Endodermal cell (in vitro differentiated cells): ENCODE data around the gene CERS6. TPM values are rescaled to one million over a fixed set of nuclear protein-coding genes. Genes with fewer than 3 reads are reported as not detected.

Experiments used
- DNase-seq: peaks from one replicate; pipeline ENCODE4 v3.0.0-alpha.2; 2017
- H3K27ac ChIP-seq: 2 replicates; pipeline ENCODE4 v1.5.1; 2013; ENCODE audit warnings: mild to moderate bottlenecking, low read depth, low read length, moderate library complexity
- H3K27me3 ChIP-seq: 2 replicates; pipeline ENCODE4 v1.6.1; 2013; ENCODE audit warnings: mild to moderate bottlenecking, low read length, moderate library complexity; ENCODE audit not compliant: insufficient read depth, control insufficient read depth, poor library complexity, severe bottlenecking
- H3K36me3 ChIP-seq: 2 replicates; pipeline ENCODE4 v1.7.0; 2013; ENCODE audit warnings: mild to moderate bottlenecking, low read length, moderate library complexity; ENCODE audit not compliant: control insufficient read depth, insufficient read depth
- H3K4me1 ChIP-seq: one replicate; pipeline ENCODE4 v1.7.0; 2013; ENCODE audit warnings: low read length; ENCODE audit not compliant: control insufficient read depth, insufficient read depth
- H3K4me3 ChIP-seq: 2 replicates; pipeline ENCODE4 v1.5.1; 2013; ENCODE audit warnings: mild to moderate bottlenecking, low read length, moderate library complexity
- H3K9ac ChIP-seq: 2 replicates; pipeline ENCODE4 v1.6.1; 2013; ENCODE audit warnings: mild to moderate bottlenecking, low read length, moderate library complexity; ENCODE audit not compliant: poor library complexity, severe bottlenecking; ENCODE audit errors: extremely low read depth
- H3K9me3 ChIP-seq: 2 replicates; pipeline ENCODE4 v1.6.1; 2013; ENCODE audit warnings: mild to moderate bottlenecking, low read length, moderate library complexity; ENCODE audit not compliant: control insufficient read depth
- H3K27ac Mint-ChIP-seq: 2 replicates; pipeline ENCODE4 v1.8.0; 2020; ENCODE audit warnings: mixed read lengths
- H3K27me3 Mint-ChIP-seq: 2 replicates; pipeline ENCODE4 v1.8.0; 2021; ENCODE audit warnings: mild to moderate bottlenecking, mixed read lengths; ENCODE audit not compliant: insufficient read depth
- H3K36me3 Mint-ChIP-seq: 2 replicates; pipeline ENCODE4 v1.8.0; 2020; ENCODE audit warnings: low read depth, mixed read lengths
- H3K4me1 Mint-ChIP-seq: 2 replicates; pipeline ENCODE4 v1.8.0; 2020; ENCODE audit warnings: mixed read lengths
- H3K4me3 Mint-ChIP-seq: 2 replicates; pipeline ENCODE4 v1.8.0; 2020; ENCODE audit warnings: mild to moderate bottlenecking, moderate library complexity, mixed read lengths
- H3K9me3 Mint-ChIP-seq: 2 replicates; pipeline ENCODE4 v1.8.0; 2020; ENCODE audit warnings: mild to moderate bottlenecking, mixed read lengths
- WGBS, 2 experiments: methylation state at CpG; one replicate each; pipeline versions ENCODE4 v1.1.5 to v1.1.7; 2013; ENCODE audit warnings: missing lambda C conversion rate in 2 of 2, mixed read lengths in 1 of 2; ENCODE audit not compliant: insufficient coverage in 1 of 2, insufficient read length in 1 of 2; 5-methylcytosine and 5-hydroxymethylcytosine counted together
- total RNA-seq, 2 donors: library from RNA; stranded (reverse); fragmentation: NEBNext Ultra II Directional in 1 of 2; extraction: Animal tissue kit (Norgen Biotek cat#: 25700) in 1 of 2; gene quantifications; 2 replicates in 1 of 2; 3 replicates in 1 of 2; pipeline ENCODE4 v1.2.1, GENCODE V29; 2021
- TF ChIP-seq, protein P1 (sequence below): fragments of 200-600 bp; sonication (generic); conservative IDR thresholded peaks from 2 replicates; pipeline ENCODE4 v1.5.0; 2021; ENCODE audit warnings: antibody characterized with exemption, mild to moderate bottlenecking

The CERS6 gene
- total RNA-seq, 2 donors from 2014 or later: 41.3 to 52.0 TPM

DNA sequence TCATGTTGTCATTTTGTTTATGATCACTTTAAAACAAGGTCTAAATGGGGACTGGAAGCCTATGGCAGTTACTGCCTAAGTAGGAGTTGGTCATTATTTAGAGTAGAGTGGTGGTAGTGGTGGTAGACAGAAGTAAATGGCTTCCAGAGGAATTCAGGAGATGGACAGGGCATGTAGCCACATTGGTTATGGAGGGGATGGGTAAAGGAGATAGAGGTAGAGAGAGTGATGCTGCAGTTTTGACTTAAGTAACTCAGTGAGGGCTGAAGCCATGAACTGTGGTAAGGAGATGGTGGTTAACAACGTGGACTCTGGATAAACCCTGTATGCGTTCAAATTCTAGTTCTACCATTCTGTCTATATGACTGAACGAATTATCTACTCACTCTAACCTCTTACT lies 284.7 kb downstream of the CERS6 start:
- no peaks in the 10 kb centered on the region for H3K4me1 ChIP-seq
- 77% methylated on average over 3 of the region's 3 CpGs; no CpG with 5 or more reads in 1 of the 2 experiments for WGBS, 2 experiments
- no peaks in the 10 kb centered on the region for H3K27me3 ChIP-seq
- DNase-seq: no peak
- peaks cover 6% of the 10 kb centered on the region for H3K36me3 ChIP-seq
- H3K27ac Mint-ChIP-seq: no peak overlapping the region
- no peaks in the 10 kb centered on the region for H3K9me3 Mint-ChIP-seq
- H3K27ac ChIP-seq: no peak overlapping the region
- TF ChIP-seq, protein P1, sequence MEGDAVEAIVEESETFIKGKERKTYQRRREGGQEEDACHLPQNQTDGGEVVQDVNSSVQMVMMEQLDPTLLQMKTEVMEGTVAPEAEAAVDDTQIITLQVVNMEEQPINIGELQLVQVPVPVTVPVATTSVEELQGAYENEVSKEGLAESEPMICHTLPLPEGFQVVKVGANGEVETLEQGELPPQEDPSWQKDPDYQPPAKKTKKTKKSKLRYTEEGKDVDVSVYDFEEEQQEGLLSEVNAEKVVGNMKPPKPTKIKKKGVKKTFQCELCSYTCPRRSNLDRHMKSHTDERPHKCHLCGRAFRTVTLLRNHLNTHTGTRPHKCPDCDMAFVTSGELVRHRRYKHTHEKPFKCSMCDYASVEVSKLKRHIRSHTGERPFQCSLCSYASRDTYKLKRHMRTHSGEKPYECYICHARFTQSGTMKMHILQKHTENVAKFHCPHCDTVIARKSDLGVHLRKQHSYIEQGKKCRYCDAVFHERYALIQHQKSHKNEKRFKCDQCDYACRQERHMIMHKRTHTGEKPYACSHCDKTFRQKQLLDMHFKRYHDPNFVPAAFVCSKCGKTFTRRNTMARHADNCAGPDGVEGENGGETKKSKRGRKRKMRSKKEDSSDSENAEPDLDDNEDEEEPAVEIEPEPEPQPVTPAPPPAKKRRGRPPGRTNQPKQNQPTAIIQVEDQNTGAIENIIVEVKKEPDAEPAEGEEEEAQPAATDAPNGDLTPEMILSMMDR: no peak
- no peaks in the 10 kb centered on the region for H3K27me3 Mint-ChIP-seq
- peaks cover 11% of the 10 kb centered on the region for H3K36me3 Mint-ChIP-seq
- H3K9me3 ChIP-seq: no peaks in the 10 kb centered on the region
- H3K9ac ChIP-seq: no peak overlapping the region
- no peak overlapping the region for H3K4me3 Mint-ChIP-seq
- no peak overlapping the region for H3K4me3 ChIP-seq
- peaks cover 12% of the 10 kb centered on the region for H3K4me1 Mint-ChIP-seq

DNA sequence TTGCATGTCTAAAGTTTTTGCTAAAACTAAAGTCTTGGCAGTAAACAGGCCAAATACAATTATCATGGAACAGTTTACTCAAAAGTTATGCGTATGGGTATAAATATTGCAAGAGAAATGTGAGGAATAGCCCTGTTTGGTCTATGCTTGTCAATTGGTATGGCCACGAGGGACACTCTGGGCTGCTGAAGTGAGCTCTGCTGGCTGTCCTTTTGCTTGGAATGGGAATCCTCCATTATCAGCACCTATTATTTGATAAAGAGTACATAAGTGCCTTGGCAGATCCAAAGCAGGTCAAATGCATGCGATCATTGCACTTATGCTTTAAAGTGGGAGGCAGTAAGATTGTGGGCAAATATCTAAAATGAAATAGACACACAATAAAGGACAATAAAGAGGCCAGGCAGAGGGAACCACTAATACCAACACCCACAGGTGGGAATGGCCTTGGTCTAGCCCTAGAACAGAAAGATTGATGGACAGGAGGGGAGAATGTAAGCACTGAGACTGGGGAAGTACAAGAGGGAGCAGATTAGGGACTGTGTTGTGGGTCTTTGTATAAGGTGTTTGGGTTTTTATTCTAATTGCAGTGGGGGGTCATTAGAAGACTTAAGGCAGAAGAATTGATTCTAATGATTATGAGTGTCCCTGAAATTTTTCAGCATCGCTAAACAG lies 286.3 kb downstream of the CERS6 start:
- no peak overlapping the region for H3K4me3 ChIP-seq
- H3K9me3 Mint-ChIP-seq: no peaks in the 10 kb centered on the region
- H3K36me3 ChIP-seq: peaks cover 6% of the 10 kb centered on the region
- peaks cover 11% of the 10 kb centered on the region for H3K36me3 Mint-ChIP-seq
- no peak overlapping the region for H3K4me3 Mint-ChIP-seq
- H3K9ac ChIP-seq: no peak overlapping the region
- H3K4me1 ChIP-seq: no peaks in the 10 kb centered on the region
- TF ChIP-seq, protein P1: no peak
- H3K27me3 ChIP-seq: no peaks in the 10 kb centered on the region
- H3K9me3 ChIP-seq: no peaks in the 10 kb centered on the region
- H3K27ac Mint-ChIP-seq: no peak overlapping the region
- WGBS, 2 experiments: 89 to 93% methylated on average over 3 to 4 of the region's 4 CpGs
- H3K4me1 Mint-ChIP-seq: peaks cover 12% of the 10 kb centered on the region
- DNase-seq: no peak
- no peak overlapping the region for H3K27ac ChIP-seq
- H3K27me3 Mint-ChIP-seq: no peaks in the 10 kb centered on the region

DNA sequence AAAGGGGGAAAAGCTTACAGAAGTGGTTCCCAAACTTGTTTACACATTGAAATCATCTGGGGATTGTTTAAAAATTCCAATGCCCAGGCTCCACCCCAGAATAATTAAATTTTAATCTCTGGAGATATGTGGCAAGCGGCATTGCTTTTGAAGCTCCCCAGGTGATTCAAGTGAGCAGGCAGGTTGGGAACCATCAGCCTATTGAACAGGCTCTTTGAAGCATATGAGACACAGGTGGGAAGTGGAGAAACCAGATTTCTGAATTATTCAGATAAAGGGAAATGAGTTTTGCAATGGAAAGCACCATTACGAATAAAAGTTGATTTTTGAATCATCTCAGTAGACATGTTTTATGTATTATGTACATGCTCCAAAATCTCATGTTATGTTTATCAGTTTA lies 288.8 kb downstream of the CERS6 start:
- no peaks in the 10 kb centered on the region for H3K4me1 ChIP-seq
- no peak overlapping the region for H3K4me3 ChIP-seq
- Mint-ChIP-seq H3K4me3 (no peak overlapping the region), H3K27ac (no peak overlapping the region), H3K27me3 (no peaks in the 10 kb centered on the region), H3K4me1 (peaks cover 21% of the 10 kb centered on the region), H3K9me3 (no peaks in the 10 kb centered on the region), H3K36me3 (peaks cover 9% of the 10 kb centered on the region)
- WGBS, 2 experiments: 80 to 92% methylated on average over 2 of the region's 2 CpGs
- TF ChIP-seq, protein P1: no peak
- no peaks in the 10 kb centered on the region for H3K27me3 ChIP-seq
- H3K36me3 ChIP-seq: peaks cover 6% of the 10 kb centered on the region
- H3K9ac ChIP-seq: no peak overlapping the region
- H3K9me3 ChIP-seq: no peaks in the 10 kb centered on the region
- no peak for DNase-seq
- no peak overlapping the region for H3K27ac ChIP-seq
